Stimulated activated CD4-positive, alpha-beta T cell treated with anti-CD3 and anti-CD28 coated beads, Interleukin-12 subunit alpha, Interleukin-12 subunit beta, amount 100 ng/mL, for 48 hours (primary cell): ENCODE measurements around the gene CCK.
"Not testable (repeated sequence)": the region's sequence is repeated elsewhere in the genome, so short reads cannot be mapped to it uniquely, and the experiment has no call there.

Experiments
- DNase-seq, 3 donors: peaks; one replicate each; pipeline ENCODE4 v3.0.0-alpha.2; 2020; ENCODE audit warnings: low read depth in 2 of 3, low spot score in 1 of 3

The CCK gene, protein sequence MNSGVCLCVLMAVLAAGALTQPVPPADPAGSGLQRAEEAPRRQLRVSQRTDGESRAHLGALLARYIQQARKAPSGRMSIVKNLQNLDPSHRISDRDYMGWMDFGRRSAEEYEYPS

GRCh38 chr3:42266085-42266484, at the start of gene CCK:
TSS of gene CCK (minus strand) at chr3:42266185. CDS start at chr3:42263630, 2,555 bp downstream.
- DNase-seq, result no peak

DNA sequence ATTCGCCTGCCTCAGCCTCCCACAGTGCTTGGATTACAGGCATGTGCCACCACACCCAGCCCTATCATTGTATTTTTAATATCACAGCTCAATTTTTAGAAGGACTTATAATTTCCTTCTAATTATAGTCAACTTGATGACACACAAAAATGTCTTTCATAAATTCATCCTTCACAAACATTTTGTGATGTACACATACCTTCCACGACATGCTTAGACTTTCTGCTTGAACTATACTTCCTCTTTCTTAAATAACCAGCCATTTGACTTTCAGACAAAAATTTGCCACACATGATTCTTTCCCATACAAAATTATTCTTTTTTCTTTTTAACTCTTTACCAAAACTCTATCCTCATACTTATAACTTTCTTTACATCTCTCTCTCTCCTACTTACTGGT, 48.4 kb upstream of the CCK start:
- DNase-seq, result no peak

DNA sequence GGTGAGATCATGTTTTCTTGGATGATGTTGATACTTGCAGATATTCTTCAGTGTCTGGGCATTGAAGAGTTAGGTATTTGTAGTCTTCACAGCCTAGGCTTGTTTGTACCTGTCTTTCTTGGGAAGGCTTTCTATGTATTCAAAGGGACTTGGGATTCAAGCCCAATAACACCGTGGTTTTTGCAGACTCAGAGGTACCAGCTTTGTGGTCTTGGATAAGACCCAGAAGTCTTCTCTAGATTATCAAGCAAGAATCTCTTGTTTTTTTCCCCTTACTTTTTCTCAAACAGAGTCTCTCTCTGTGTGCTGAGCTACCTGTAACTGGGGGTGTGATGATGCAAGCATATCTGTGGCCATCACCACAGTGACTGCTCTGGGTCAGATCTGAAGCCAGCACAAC, 42.7 kb upstream of the CCK start:
- no peak for DNase-seq

DNA sequence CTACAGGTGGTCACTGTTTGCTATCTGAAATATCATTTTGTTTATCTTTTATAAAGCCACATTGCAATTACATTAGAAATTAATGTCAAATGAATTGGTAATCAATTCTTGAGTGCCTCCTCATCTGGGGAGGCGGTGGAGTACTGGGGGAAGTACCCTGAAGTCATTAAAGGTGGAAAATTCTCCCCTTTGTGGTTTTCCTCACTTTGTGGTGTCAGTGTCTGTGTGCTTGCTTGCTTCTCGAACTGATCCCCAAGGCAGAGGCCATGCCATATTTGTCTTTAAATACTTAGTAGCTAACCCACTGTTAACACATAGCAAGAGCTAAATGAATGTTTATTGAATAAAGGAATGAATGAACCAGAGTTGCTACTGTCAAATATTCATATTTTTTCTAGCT, 40.5 kb upstream of the CCK start:
- peak in 1 of 3 donors; percentile 8 for DNase-seq

DNA sequence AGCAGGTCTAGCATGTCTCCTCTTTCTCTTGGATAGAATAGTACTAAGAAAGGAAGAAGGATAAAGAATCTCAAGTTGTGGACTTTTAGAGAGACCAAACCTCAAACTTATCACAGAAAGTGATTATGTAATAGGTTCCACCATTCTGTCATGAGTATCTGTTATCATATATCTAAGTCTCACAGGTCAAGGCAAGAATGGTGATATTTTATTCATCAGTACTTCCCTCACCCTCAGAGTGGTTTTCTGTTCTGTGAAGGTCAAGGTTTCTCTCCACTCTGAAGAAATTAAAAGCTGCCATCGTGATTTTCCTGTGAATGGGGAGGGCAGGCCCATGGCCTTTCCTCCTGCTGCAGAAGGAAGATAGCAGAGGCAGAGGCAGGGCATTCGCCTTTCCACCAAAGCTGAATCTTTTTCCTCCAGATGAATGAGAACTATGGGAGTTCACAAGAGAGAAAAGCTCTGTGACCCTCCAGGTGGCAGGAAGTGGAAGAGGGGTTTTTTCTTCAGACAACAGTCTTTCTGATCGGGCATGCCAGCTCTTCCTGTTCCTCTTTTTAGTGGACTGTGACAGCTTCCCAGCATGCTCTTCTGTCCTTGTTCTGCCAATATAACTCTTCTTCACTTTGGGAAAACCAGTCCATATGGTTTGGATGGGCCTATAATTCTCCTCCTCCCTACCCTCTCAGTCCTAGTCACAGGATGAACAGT, 37.1 kb upstream of the CCK start:
- DNase-seq, result no peak

- no peak for DNase-seq
Measured at GRCh38 chr3:42301446-42302175, 35.6 kb upstream of the CCK start.

DNA sequence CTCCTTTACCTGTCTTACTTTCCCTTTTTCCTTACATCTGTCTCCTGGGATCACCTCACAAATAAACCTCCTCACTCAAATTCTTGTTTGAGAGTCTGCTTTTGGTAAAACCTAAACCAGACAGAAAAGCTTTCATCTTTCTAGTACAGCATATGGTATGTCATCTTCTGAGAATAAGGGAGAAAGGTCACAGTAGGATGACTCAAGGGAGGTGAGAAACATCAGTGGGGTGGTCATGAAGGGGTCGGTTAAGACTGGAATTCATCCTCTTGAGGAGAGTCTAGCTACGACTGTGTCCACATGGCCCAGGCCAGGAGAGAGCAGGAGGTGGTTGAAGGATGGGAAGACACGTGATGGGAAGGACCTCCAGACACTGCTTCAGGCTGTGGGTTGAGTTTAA, 34.8 kb upstream of the CCK start:
- no peak for DNase-seq

- DNase-seq, result peak in 1 of 3 donors; percentile 14
Measured at GRCh38 chr3:42300013-42300412, 34.0 kb upstream of the CCK start.

DNA sequence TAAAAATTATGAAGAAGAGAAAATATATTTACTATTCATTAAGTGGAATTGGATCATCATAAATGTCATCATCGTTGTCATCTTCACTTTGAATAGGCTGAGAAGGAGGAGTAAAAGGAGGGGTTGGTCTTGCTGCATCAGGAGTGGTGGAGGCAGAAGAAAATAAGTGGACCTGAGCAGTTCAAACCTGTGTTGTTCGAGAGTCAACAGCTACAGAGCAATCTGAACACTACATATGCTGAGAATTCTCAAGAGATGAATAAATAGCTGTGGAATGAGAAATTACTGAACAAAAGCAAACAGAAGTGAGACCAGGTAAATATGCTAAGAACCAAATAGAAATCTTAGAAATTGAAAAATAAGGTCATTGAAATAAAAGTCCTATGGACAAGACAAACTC, 32.3 kb upstream of the CCK start:
- no peak for DNase-seq

GRCh38 chr3:42292009-42292408, 26.0 kb upstream of the CCK start:
- no peak for DNase-seq

DNA sequence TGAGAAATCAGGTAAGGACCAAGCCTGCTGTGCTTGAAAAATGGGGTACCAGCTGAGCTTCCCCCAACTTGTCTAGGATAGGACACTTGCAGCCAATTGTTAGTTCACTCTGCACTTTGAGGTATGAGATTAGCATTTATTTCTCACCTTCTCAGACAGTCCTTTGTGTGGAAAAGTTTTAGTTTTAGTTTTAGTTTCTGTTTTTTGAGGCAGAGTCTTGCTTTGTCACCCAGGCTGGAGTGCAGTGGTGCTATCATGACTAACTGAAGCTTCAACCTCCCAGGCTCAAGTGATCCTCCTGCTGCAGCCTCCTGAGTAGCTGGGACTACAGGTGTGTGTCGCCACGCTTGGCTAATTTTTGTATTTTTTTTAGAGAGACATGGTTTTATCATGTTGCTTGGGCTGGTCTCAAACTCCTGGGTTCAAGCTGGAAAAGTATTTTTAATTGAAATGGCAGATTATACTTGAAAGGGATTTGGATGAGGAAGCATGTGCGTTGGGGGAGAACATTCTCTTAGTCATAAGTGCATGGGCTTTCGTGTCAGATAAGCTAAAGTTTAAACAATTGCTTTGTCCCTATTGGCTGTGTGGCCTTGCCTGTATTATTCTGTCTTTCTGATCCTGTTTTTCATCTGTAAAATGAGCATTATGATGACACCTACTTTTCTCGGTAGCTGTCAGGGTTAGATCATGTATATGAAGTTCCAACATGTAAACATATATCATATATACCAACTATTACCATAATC, 25.2 kb upstream of the CCK start:
- no peak for DNase-seq

- DNase-seq, result no peak
Measured at GRCh38 chr3:42289026-42289425, 23.0 kb upstream of the CCK start.

DNA sequence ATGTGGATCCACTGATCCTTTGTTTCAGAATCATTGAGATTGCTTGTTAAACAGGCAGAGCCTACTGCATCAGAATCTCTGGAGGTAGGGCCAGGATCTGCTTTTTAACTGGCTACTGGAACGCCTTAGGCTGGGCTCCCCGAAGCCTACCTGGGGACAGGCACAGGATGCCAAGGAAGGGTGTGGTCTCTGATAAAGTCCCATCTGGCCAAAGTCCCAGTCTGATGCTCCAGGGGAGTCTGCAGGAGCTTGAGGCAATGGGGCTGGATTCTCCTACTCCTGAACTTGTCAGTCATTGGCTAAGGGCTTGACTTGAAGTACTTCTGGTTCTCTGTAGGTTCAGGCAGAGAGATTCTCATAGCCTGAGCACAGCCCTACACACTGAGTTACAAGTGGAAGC, 22.4 kb upstream of the CCK start:
- no peak for DNase-seq

GRCh38 chr3:42287423-42287822, 21.4 kb upstream of the CCK start:
- DNase-seq, result not testable (repeated sequence)

DNA sequence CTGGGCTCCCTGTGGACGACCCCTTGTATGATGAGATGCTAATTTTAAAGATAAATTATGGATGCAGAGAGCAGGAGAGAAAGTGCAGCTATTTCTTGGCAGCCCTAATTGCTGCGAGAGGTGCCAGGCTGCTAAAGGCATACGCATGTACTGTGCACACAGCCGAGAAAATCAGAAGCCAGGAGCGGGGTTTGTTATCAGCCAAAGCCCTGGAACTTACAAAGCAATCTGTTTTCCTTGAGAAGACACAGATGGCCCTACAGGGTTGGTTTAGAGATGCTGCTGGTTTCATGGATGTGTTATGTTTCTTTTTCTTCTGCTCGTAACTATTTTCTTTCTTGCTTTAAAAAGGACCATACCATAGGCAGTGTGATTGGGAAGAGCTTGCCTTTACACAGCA, 11.7 kb upstream of the CCK start:
- DNase-seq, result no peak

GRCh38 chr3:42276141-42277132, 10.5 kb upstream of the CCK start:
- DNase-seq, result no peak

DNA sequence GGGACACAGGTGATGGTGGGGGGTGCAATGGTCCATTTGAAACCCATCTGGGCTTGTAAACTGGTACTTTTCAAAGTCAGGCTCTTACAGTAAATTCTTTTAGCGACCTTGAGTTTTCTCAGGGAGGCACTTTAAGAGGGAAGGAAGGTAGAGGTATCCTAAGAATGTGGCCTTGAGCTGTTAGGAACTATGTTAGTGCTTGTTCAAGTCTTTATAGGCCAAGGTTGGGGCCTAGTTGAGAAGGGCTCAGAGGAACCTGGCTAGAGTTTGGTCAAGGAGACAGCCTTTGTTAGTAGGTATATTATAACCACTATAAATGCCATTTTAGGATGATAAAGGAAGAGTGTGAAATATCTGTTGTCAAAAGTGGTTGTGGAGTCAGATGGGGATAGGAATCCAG, 9.2 kb upstream of the CCK start:
- DNase-seq, result no peak

DNA sequence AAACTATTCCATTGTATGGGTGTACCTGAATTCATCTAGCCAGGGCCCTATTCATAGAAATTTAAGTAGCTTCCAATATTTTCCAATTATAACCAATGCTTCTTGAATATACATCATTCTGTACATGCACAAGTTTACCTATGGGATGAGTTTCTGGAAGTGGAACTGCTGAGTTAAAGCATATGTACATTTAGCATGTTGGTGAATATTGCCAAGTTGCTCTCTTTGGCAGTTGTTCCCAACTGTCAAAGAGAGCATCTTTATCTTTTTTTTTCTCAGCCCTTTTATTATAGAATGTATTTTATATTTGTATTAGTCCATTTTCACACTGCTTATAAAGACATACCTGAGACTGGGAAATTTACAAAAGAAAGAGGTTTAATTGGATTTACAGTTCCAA, 8.3 kb upstream of the CCK start:
- DNase-seq, result no peak

DNA sequence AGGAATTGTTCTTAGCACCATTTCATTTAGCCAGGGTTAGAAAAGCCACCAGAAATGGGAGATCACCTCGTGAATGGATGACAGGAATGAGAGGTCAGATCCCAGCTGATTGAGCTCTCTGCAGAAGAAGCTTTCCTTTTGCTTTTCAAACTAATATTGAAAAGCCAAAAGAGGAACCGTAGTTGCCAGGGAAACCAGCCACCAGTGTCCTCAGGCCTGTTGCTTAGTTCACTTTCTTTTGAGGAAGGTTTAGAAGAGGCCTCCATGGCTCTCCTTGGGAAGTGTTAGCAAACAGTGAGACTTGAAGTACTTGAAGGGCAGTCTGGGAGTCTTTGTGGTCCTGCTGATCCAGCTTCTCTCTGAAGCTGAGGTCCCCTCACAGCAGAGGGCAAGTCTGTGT, 7.4 kb upstream of the CCK start:
- no peak for DNase-seq

DNA sequence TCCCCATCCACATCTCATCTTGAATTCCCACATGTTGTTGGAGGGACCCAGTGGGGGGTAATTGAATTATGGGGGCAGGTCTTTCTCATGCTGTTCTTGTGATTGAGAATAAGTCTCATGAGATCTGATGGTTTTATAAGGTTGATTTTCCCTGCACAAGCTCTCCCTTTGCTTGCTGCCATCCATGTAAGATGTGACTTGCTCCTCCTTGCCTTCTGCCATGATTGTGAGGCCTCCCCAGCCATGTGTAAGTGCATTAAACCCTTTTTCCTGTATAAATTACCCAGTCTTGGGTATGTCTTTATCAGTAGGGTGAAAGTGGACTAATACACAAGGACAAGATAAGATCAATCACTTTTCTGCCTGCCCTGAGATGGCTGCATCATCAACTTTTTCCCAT, 5.8 kb upstream of the CCK start:
- no peak for DNase-seq

DNA sequence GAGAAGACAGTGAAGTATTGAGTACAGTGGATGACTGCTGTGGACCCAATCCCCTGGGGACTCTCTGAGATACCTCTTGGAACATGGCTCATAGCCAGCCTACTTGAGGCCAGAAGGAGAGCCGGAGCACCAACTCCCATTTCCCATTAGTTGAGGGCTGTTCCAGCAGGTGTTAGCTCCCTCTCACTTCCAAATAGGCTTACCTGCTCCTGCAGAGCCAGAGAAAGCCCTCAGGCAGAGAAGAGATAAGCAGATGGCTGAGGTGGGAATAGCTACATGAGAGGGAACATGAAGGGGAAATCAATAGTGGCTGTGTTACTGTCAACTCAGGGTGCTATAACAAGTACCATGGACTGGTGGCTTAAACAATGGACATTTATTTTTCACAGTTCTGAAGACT, 4.6 kb upstream of the CCK start:
- no peak for DNase-seq
